Immature natural killer cell (primary cell): ENCODE measurements around the gene EPHB3. TPM values are rescaled to one million over a fixed set of nuclear protein-coding genes. Genes with fewer than 3 reads are reported as not detected.
"Not testable (repeated sequence)": the region's sequence is repeated elsewhere in the genome, so short reads cannot be mapped to it uniquely, and the experiment has no call there.

ENCODE experiments used
- DNase-seq, 3 donors: peaks; one replicate each; pipeline ENCODE4 v3.0.0; 2022; ENCODE audit warnings: mixed read lengths in 1 of 3
- H3K27ac Mint-ChIP-seq, 6 donors: one replicate each; pipeline ENCODE4 v1.8.0; 2020; ENCODE audit warnings: mixed read lengths in 6 of 6, mild to moderate bottlenecking in 5 of 6, inconsistent platforms in 4 of 6, moderate library complexity in 3 of 6
- H3K27me3 Mint-ChIP-seq, 3 donors: one replicate each; pipeline ENCODE4 v1.8.0; 2020 to 2021; ENCODE audit warnings: low read depth in 3 of 3, mild to moderate bottlenecking in 3 of 3, mixed read lengths in 3 of 3, moderate library complexity in 3 of 3, inconsistent platforms in 1 of 3
- H3K36me3 Mint-ChIP-seq, 3 donors: one replicate each; pipeline ENCODE4 v1.8.0; 2020; ENCODE audit warnings: mixed read lengths in 3 of 3, inconsistent platforms in 2 of 3, mild to moderate bottlenecking in 2 of 3
- H3K4me1 Mint-ChIP-seq, 2 donors: one replicate each; pipeline ENCODE4 v1.8.0; 2020; ENCODE audit warnings: inconsistent platforms in 2 of 2, mild to moderate bottlenecking in 2 of 2, mixed read lengths in 2 of 2, moderate library complexity in 1 of 2
- H3K4me3 Mint-ChIP-seq, 5 donors: one replicate each; pipeline ENCODE4 v1.8.0; 2020; ENCODE audit warnings: mild to moderate bottlenecking in 5 of 5, mixed read lengths in 5 of 5, inconsistent platforms in 3 of 5, moderate library complexity in 3 of 5
- H3K9me3 Mint-ChIP-seq, 6 donors: one replicate each; pipeline ENCODE4 v1.8.0; 2020; ENCODE audit warnings: mild to moderate bottlenecking in 6 of 6, mixed read lengths in 6 of 6, inconsistent platforms in 4 of 6, moderate library complexity in 3 of 6
- polyA plus RNA-seq, 3 donors: library from polyadenylated mRNA; unstranded; fragments of 300-500 nt; fragmentation: Illumina TruSeq; gene quantifications; one replicate each; pipeline ENCODE4 v1.2.3, GENCODE V29; 2021

EPHB3 gene
- polyA plus RNA-seq, 3 donors from 2014 or later: 3.0 TPM; not detected in 2

GRCh38 chr3:184610245-184610871, 48.8 kb downstream of the EPHB3 start:
- Mint-ChIP-seq H3K9me3 (no peaks in the 10 kb centered on the region), H3K27ac (peak overlapping the region in 1 of 6 donors; percentile 40), H3K4me3 (no peak overlapping the region), H3K4me1 (peaks cover 36 to 47% of the 10 kb centered on the region in 2 donors), H3K27me3 (peaks cover 7 to 10% (median 9%) of the 10 kb centered on the region in 3 donors), H3K36me3 (peaks cover 0 to 5% (median 0%) of the 10 kb centered on the region in 3 donors)
- no peak for DNase-seq

GRCh38 chr3:184611607-184612281, 50.2 kb downstream of the EPHB3 start:
- H3K9me3 Mint-ChIP-seq: no peaks in the 10 kb centered on the region

GRCh38 chr3:184615396-184615795, 53.8 kb downstream of the EPHB3 start:
- DNase-seq: no peak
- H3K4me3 Mint-ChIP-seq: no peak overlapping the region
- H3K36me3 Mint-ChIP-seq: peaks cover 0 to 5% (median 0%) of the 10 kb centered on the region in 3 donors
- H3K27ac Mint-ChIP-seq: no peak overlapping the region
- H3K9me3 Mint-ChIP-seq: no peaks in the 10 kb centered on the region
- H3K27me3 Mint-ChIP-seq: peaks cover 9 to 23% (median 11%) of the 10 kb centered on the region in 3 donors
- H3K4me1 Mint-ChIP-seq: peaks cover 10 to 24% of the 10 kb centered on the region in 2 donors

More at GRCh38 chr3:184611607-184612281, 50.2 kb downstream of the EPHB3 start:
- Mint-ChIP-seq H3K4me3 (no peak overlapping the region), H3K27ac (no peak overlapping the region), H3K4me1 (peaks cover 35 to 43% of the 10 kb centered on the region in 2 donors), H3K27me3 (peaks cover 7 to 11% (median 8%) of the 10 kb centered on the region in 3 donors), H3K36me3 (peaks cover 0 to 5% (median 0%) of the 10 kb centered on the region in 3 donors)
- DNase-seq: no peak

DNA sequence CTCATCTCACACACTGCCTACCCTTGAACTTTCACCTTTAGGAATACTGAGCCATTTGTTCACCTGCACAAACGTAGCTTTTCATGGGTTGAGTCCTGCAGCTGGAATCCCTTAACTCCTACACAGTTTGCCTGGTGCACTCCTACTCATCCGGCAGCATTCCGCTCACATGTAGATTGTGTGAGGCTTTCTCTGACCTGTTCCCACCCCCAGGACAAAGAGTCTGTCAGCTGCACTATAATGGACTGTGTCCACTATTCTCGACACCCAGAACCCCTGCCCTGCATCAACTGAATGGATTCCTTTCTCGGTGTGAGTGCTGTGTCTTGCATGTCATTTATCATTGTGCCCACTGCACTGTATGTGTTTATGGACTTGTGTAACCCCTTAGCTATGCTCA, 54.9 kb downstream of the EPHB3 start:
- no peaks in the 10 kb centered on the region for H3K9me3 Mint-ChIP-seq
- H3K27ac Mint-ChIP-seq: no peak overlapping the region
- H3K4me3 Mint-ChIP-seq: no peak overlapping the region
- DNase-seq: no peak
- H3K27me3 Mint-ChIP-seq: peaks cover 9 to 20% (median 11%) of the 10 kb centered on the region in 3 donors
- H3K4me1 Mint-ChIP-seq: peaks cover 9 to 16% of the 10 kb centered on the region in 2 donors
- H3K36me3 Mint-ChIP-seq: no peaks in the 10 kb centered on the region

DNA sequence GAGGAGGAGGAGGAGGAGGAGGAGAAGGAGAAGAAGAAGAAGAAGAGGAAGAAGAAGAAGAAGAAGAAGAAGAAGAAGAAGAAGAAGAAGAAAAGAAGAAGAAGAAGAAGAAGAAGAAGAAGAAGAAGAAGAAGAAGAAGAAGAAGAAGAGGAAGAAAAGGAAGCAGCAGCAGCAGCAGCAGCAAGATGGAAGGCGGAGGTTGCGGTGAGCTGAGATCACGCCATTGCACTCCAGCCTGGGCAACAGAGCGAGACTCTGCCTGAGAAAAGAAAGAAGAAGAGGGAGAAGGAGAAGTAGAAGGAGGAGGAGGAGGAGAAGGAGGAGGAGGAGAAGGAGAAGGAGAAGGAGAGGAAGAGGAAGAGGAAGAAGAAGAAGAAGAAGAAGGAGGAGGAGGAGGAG, 55.7 kb downstream of the EPHB3 start:
- not testable (repeated sequence) for H3K4me3 Mint-ChIP-seq, DNase-seq, H3K36me3 Mint-ChIP-seq, H3K27ac Mint-ChIP-seq, H3K9me3 Mint-ChIP-seq
- Mint-ChIP-seq H3K27me3 (peaks cover 6 to 20% (median 11%) of the 10 kb centered on the region in 3 donors), H3K4me1 (peaks cover 9 to 14% of the 10 kb centered on the region in 2 donors)

DNA sequence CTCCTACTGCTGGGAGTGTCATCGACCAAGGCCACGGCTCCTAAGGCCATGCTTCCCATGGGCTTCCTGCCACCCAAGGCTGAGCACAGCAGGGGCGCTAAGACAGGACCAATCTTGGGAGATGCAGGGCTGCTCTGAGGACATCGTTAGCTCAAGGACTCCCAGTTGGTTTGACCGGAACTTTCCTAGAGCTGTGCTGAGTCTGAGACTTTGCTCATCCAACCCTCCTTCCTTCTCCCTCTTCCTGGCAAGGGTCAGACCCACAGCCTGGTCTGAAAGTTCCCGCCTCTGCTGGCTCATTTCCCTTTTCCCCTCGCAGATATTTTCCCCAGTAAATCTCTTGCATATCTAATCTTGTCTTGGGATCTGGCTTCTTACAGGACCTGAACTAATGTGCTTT, 57.2 kb downstream of the EPHB3 start:
- Mint-ChIP-seq H3K27me3 (peaks cover 6 to 18% (median 14%) of the 10 kb centered on the region in 3 donors), H3K36me3 (no peaks in the 10 kb centered on the region), H3K4me1 (peaks cover 9 to 14% of the 10 kb centered on the region in 2 donors), H3K4me3 (no peak overlapping the region), H3K27ac (peak overlapping the region in 1 of 6 donors; percentile 16), H3K9me3 (no peaks in the 10 kb centered on the region)
- no peak for DNase-seq

DNA sequence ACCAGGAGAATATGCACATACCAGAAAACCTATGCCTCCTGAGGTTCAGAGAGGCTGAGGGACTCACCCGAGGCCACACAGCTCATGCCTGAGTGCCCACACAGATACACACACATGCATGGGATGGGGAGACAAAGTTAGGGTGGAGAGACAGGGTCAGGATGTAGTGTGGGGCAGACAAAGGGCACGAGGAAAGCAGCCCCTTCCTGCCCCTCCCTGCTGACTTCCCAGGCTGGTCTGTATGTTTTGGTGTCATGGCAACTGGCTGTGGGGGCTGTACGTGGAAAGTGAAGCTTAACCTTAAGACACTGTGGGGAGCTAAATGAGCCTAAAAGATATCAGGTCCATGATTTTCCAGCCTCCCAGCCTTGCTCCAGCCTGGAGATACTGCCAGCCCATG, 57.8 kb downstream of the EPHB3 start:
- H3K4me1 Mint-ChIP-seq: peaks cover 9 to 14% of the 10 kb centered on the region in 2 donors
- H3K9me3 Mint-ChIP-seq: no peaks in the 10 kb centered on the region
- peaks cover 6 to 18% (median 14%) of the 10 kb centered on the region in 3 donors for H3K27me3 Mint-ChIP-seq
- H3K36me3 Mint-ChIP-seq: no peaks in the 10 kb centered on the region
- no peak overlapping the region for H3K4me3 Mint-ChIP-seq
- H3K27ac Mint-ChIP-seq: no peak overlapping the region
- peak; percentile 28 to 35 (median 29) for DNase-seq

DNA sequence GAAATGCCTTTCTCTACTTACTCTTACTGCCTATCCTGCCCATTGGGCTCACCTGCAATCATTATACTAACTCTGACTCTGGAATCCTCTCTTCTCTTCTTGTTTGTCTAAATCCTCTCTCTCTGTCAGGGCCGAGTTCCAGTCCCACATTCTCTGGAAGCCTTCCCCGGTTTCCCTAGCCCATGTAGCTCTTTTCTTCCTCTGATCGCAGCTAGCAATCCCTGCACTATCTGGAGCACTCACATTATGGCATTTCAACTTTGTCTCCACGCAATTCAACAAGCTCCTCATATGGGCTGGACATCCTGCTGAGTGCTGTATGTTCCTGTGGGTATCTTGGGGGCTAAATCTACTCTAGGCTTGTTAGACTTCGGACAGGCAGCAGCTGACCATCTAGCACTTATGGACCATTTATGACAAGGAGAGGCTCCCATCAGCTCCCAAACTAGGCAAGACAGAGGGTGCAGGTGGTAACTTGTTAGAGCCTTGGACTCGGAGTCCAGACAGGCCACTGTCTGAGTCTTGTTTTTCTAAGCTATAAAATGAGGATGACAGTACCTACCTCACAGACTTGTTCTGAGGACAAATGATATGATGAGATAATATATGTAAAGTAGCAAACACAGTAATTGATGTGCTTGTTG, 58.3 kb downstream of the EPHB3 start:
- DNase-seq: no peak
- Mint-ChIP-seq H3K27ac (peak overlapping the region in 1 of 6 donors; percentile 1), H3K4me1 (peaks cover 9 to 14% of the 10 kb centered on the region in 2 donors), H3K36me3 (no peaks in the 10 kb centered on the region), H3K9me3 (no peaks in the 10 kb centered on the region), H3K4me3 (no peak overlapping the region), H3K27me3 (peaks cover 6 to 16% (median 14%) of the 10 kb centered on the region in 3 donors)

DNA sequence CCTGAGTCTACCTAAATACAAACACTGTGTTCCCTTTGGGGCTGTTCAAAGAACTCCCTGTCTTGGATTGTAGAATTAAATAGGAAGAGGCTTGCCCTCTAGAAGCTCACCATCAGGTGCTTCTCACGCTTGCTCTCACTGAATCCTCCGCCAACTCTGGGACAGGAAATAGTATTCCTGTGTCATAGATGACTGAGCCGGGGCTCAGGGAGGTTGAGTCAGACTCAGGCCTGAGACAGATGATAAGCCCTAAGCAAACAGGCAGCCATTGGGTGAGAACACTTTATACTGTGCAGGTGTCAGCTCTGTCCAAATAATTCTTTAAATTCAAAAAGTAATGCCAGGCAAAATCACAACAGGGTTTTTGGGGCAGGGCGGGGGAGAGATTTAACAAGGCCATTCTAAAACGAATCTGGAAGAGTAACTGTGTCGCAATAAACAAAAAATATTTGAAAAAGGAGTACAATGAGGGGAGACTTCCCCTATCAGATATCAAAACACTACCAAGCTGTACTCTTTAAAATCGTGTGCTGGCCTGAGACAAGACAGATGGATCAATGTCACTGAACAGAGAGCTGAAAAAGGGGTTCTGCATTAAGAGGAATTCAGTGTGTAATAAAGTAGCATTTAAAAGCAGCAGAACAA, 59.0 kb downstream of the EPHB3 start:
- no peak overlapping the region for H3K27ac Mint-ChIP-seq

DNA sequence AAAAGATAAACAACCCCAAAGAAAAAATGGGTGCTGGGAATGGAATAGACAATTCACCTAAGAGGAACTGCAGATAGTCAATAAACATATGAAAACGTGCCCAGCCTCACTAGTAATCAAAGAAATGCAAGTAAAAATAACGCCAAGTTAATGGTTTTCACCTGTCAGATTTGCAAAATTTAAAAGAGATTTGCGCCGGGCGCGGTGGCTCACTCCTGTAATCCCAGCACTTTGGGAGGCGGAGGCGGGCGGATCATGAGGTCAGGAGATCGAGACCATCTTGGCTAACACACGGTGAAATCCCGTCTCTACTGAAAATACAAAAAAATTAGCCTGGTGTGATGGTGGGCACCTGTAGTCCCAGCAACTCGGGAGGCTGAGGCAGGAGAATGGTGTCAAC, 60.6 kb downstream of the EPHB3 start:
- H3K4me3 Mint-ChIP-seq, H3K36me3 Mint-ChIP-seq, H3K27ac Mint-ChIP-seq, H3K9me3 Mint-ChIP-seq, DNase-seq: not testable (repeated sequence)
- peaks cover 0 to 11% (median 10%) of the 10 kb centered on the region in 3 donors for H3K27me3 Mint-ChIP-seq
- H3K4me1 Mint-ChIP-seq: peaks cover 9 to 14% of the 10 kb centered on the region in 2 donors

More for the DNA sequence above, 59.0 kb downstream of the EPHB3 start:
- H3K27me3 Mint-ChIP-seq: peaks cover 2 to 16% (median 14%) of the 10 kb centered on the region in 3 donors
- peaks cover 9 to 14% of the 10 kb centered on the region in 2 donors for H3K4me1 Mint-ChIP-seq
- H3K4me3 Mint-ChIP-seq: no peak overlapping the region
- no peaks in the 10 kb centered on the region for H3K36me3 Mint-ChIP-seq
- no peak for DNase-seq
- no peaks in the 10 kb centered on the region for H3K9me3 Mint-ChIP-seq

GRCh38 chr3:184626923-184627322, 65.3 kb downstream of the EPHB3 start:
- no peaks in the 10 kb centered on the region for H3K36me3 Mint-ChIP-seq
- no peak overlapping the region for H3K27ac Mint-ChIP-seq
- no peaks in the 10 kb centered on the region for H3K4me1 Mint-ChIP-seq
- H3K9me3 Mint-ChIP-seq: no peaks in the 10 kb centered on the region
- H3K27me3 Mint-ChIP-seq: peaks cover 0 to 10% (median 0%) of the 10 kb centered on the region in 3 donors
- DNase-seq: no peak
- H3K4me3 Mint-ChIP-seq: no peak overlapping the region

GRCh38 chr3:184629555-184630160, 68.1 kb downstream of the EPHB3 start:
- no peak overlapping the region for H3K27ac Mint-ChIP-seq
- DNase-seq: no peak
- H3K27me3 Mint-ChIP-seq: peaks cover 0 to 8% (median 0%) of the 10 kb centered on the region in 3 donors
- H3K36me3 Mint-ChIP-seq: no peaks in the 10 kb centered on the region
- no peaks in the 10 kb centered on the region for H3K4me1 Mint-ChIP-seq
- no peak overlapping the region for H3K4me3 Mint-ChIP-seq
- H3K9me3 Mint-ChIP-seq: no peaks in the 10 kb centered on the region

DNA sequence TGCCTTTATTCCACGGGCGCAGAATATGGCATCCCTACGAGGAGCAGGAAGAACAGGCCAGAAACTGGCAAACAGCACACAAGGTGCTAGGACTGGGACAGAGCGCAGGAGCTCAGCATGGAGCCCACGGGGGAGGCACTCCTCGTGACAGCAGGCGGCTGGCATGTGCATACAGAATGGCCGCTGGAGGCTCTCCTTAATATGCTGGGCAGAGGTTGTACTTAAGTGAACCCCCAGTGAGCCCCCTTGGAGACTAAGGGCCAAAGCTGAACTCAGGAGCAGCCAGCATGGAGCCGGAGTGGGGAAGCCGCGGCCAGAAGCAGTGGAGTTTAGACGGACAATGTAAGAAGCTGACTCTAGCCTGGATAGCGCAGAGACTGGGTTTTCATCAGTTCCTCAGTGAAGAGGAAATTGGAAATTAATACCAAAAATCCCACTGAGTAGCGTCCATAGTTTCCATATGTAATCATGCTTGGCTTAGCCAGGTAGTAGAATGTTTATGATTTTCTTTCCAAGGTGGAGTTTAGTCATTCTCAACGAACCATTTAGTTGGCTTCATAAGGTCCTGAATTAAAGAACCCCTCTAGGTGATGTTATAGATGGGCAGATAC, 69.4 kb downstream of the EPHB3 start:
- Mint-ChIP-seq H3K27me3 (peaks cover 0 to 16% (median 3%) of the 10 kb centered on the region in 3 donors), H3K4me3 (no peak overlapping the region), H3K27ac (no peak overlapping the region), H3K9me3 (no peaks in the 10 kb centered on the region), H3K36me3 (no peaks in the 10 kb centered on the region), H3K4me1 (peaks cover 3 to 6% of the 10 kb centered on the region in 2 donors)
- no peak for DNase-seq
